ENCODE measurements around the gene SCN4B.

Gene SCN4B

DNA sequence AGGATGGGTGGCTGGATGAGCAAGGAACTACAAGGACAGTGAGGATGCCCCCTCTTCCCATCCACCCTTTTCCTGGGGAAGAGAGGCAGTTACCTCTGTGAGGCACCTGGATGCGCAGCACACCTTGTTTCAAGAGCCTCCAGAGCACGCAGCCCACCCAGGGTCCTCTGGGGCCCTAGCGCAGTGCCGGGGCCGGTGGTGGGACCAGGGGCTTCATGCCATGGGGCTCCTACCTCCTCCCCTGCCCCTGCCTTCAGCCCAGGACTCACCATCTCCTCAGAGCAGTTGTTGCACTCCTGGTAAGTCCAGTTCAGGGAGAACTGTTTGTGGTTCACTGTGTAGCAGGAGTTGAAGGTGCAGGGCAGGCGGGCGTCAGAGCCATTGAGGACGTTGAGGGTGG lies 15.7 kb upstream of the SCN4B start:
- Histone ChIP-seq H3K27ac (ENCODE audit: low read depth, low read length) (no peak overlapping the region), H4K8ac (ENCODE audit: low read depth, low read length) (no peak overlapping the region)
- no CpG with 5 or more reads among the region's 8 CpGs for WGBS (ENCODE audit: extremely low coverage, insufficient coverage, insufficient read length)

GRCh38 chr11:118167906-118168305 lies 15.3 kb upstream of the SCN4B start:
- no CpG with 5 or more reads among the region's 12 CpGs for WGBS (ENCODE audit: extremely low coverage, insufficient coverage, insufficient read length)
- Histone ChIP-seq H3K27ac (ENCODE audit: low read depth, low read length) (no peak overlapping the region), H3K23ac (ENCODE audit: low read length) (no peak overlapping the region), H4K91ac (ENCODE audit: low read depth, low read length) (no peak overlapping the region), H3K4me2 (ENCODE audit: low read length) (no peak overlapping the region), H2BK5ac (ENCODE audit: low read depth, low read length, poor library complexity) (no peak overlapping the region), H3K4ac (ENCODE audit: low read depth, low read length) (no peak overlapping the region), H2AK5ac (ENCODE audit: low read length) (no peak overlapping the region), H3K79me1 (ENCODE audit: low read length) (no peaks in the 10 kb centered on the region), H3K27me3 (ENCODE audit: insufficient read depth, low read length) (no peaks in the 10 kb centered on the region), H4K12ac (ENCODE audit: low read depth, low read length) (no peak overlapping the region), H3K36me3 (ENCODE audit: control insufficient read depth in 1 of 2, insufficient read depth in 2 of 2, low read length in 2 of 2) (no peaks in the 10 kb centered on the region), H4K8ac (ENCODE audit: low read depth, low read length) (no peak overlapping the region), H3K4me1 (ENCODE audit: control insufficient read depth in 1 of 2, insufficient read depth in 2 of 2, low read length in 2 of 2) (no peaks in the 10 kb centered on the region), H2AFZ (ENCODE audit: insufficient read depth, low read length, poor library complexity) (no peak overlapping the region), H3K9ac (ENCODE audit: low read length) (no peak overlapping the region), H3K14ac (ENCODE audit: low read length) (no peak overlapping the region), H3K4me3 (ENCODE audit: low read depth, low read length) (no peak overlapping the region), H3K79me2 (ENCODE audit: control insufficient read depth, insufficient read depth, low read length, poor library complexity) (no peaks in the 10 kb centered on the region), H3K9me3 (ENCODE audit: insufficient read depth, low read depth, low read length) (peaks cover 4% of the 10 kb centered on the region), H2BK120ac (ENCODE audit: insufficient read depth, low read length, poor library complexity) (no peak overlapping the region), H2BK12ac (ENCODE audit: low read length) (no peak overlapping the region), H3K18ac (ENCODE audit: low read length) (no peak overlapping the region)
- DNase-seq = no peak

More for the DNA sequence above, 15.7 kb upstream of the SCN4B start:
- Histone ChIP-seq H3K79me2 (ENCODE audit: control insufficient read depth, insufficient read depth, low read length, poor library complexity) (no peaks in the 10 kb centered on the region), H3K27me3 (ENCODE audit: insufficient read depth, low read length) (no peaks in the 10 kb centered on the region), H2AK5ac (ENCODE audit: low read length) (no peak overlapping the region), H3K9me3 (ENCODE audit: insufficient read depth, low read depth, low read length) (peaks cover 4% of the 10 kb centered on the region), H4K12ac (ENCODE audit: low read depth, low read length) (no peak overlapping the region), H3K4me3 (ENCODE audit: low read depth, low read length) (no peak overlapping the region), H3K4ac (ENCODE audit: low read depth, low read length) (no peak overlapping the region), H2BK12ac (ENCODE audit: low read length) (no peak overlapping the region), H3K36me3 (ENCODE audit: control insufficient read depth in 1 of 2, insufficient read depth in 2 of 2, low read length in 2 of 2) (no peaks in the 10 kb centered on the region), H3K4me2 (ENCODE audit: low read length) (no peak overlapping the region), H3K9ac (ENCODE audit: low read length) (no peak overlapping the region), H3K79me1 (ENCODE audit: low read length) (no peaks in the 10 kb centered on the region), H3K23ac (ENCODE audit: low read length) (no peak overlapping the region), H4K91ac (ENCODE audit: low read depth, low read length) (no peak overlapping the region), H3K4me1 (ENCODE audit: control insufficient read depth in 1 of 2, insufficient read depth in 2 of 2, low read length in 2 of 2) (no peaks in the 10 kb centered on the region), H3K18ac (ENCODE audit: low read length) (no peak overlapping the region), H2BK120ac (ENCODE audit: insufficient read depth, low read length, poor library complexity) (no peak overlapping the region), H2AFZ (ENCODE audit: insufficient read depth, low read length, poor library complexity) (no peak overlapping the region), H2BK5ac (ENCODE audit: low read depth, low read length, poor library complexity) (no peak overlapping the region), H3K14ac (ENCODE audit: low read length) (no peak overlapping the region)
- DNase-seq = no peak

DNA sequence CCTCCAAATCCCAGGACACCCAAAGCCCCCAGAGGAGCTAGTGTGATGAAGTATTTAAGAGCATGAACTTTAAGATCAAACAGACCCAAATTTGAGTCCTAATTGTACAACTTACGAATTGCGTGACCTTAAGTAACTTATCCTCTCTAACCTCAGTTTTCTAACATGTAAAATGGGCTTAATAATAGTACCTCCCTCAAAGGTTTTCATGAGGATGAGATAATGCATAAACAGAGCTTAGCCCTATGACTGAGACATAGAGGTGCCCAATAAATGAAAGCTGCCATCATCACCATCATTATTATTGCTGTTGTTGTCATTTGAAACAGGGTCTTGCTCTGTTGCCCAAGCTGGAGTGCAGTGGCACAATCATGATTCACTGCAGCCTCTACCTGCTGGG lies 14.6 kb upstream of the SCN4B start:
- Histone ChIP-seq H3K4me1 (ENCODE audit: control insufficient read depth in 1 of 2, insufficient read depth in 2 of 2, low read length in 2 of 2) (no peaks in the 10 kb centered on the region), H3K79me2 (ENCODE audit: control insufficient read depth, insufficient read depth, low read length, poor library complexity) (no peaks in the 10 kb centered on the region), H3K23ac (ENCODE audit: low read length) (no peak overlapping the region), H3K4me3 (ENCODE audit: low read depth, low read length) (no peak overlapping the region), H3K14ac (ENCODE audit: low read length) (no peak overlapping the region), H4K91ac (ENCODE audit: low read depth, low read length) (no peak overlapping the region), H3K9me3 (ENCODE audit: insufficient read depth, low read depth, low read length) (peaks cover 4% of the 10 kb centered on the region), H3K79me1 (ENCODE audit: low read length) (no peaks in the 10 kb centered on the region), H3K18ac (ENCODE audit: low read length) (no peak overlapping the region), H3K27ac (ENCODE audit: low read depth, low read length) (no peak overlapping the region), H2BK5ac (ENCODE audit: low read depth, low read length, poor library complexity) (no peak overlapping the region), H3K27me3 (ENCODE audit: insufficient read depth, low read length) (no peaks in the 10 kb centered on the region), H4K12ac (ENCODE audit: low read depth, low read length) (no peak overlapping the region), H3K4ac (ENCODE audit: low read depth, low read length) (no peak overlapping the region), H2AK5ac (ENCODE audit: low read length) (no peak overlapping the region), H2BK12ac (ENCODE audit: low read length) (no peak overlapping the region), H2BK120ac (ENCODE audit: insufficient read depth, low read length, poor library complexity) (no peak overlapping the region), H3K36me3 (ENCODE audit: control insufficient read depth in 1 of 2, insufficient read depth in 2 of 2, low read length in 2 of 2) (no peaks in the 10 kb centered on the region), H3K4me2 (ENCODE audit: low read length) (no peak overlapping the region), H3K9ac (ENCODE audit: low read length) (no peak overlapping the region), H4K8ac (ENCODE audit: low read depth, low read length) (no peak overlapping the region), H2AFZ (ENCODE audit: insufficient read depth, low read length, poor library complexity) (no peak overlapping the region)
- WGBS (ENCODE audit: extremely low coverage, insufficient coverage, insufficient read length) = no CpG with 5 or more reads among the region's 2 CpGs
- no peak for DNase-seq

- no peak overlapping the region for H2BK5ac ChIP-seq (ENCODE audit: low read depth, low read length, poor library complexity)
- H3K4me1 ChIP-seq (ENCODE audit: control insufficient read depth in 1 of 2, insufficient read depth in 2 of 2, low read length in 2 of 2) = no peaks in the 10 kb centered on the region
- H4K91ac ChIP-seq (ENCODE audit: low read depth, low read length) = no peak overlapping the region
- H2AFZ ChIP-seq (ENCODE audit: insufficient read depth, low read length, poor library complexity) = no peak overlapping the region
- no peak overlapping the region for H4K12ac ChIP-seq (ENCODE audit: low read depth, low read length)
- H3K79me2 ChIP-seq (ENCODE audit: control insufficient read depth, insufficient read depth, low read length, poor library complexity) = no peaks in the 10 kb centered on the region
- H2AK5ac ChIP-seq (ENCODE audit: low read length) = no peak overlapping the region
- H3K27me3 ChIP-seq (ENCODE audit: insufficient read depth, low read length) = no peaks in the 10 kb centered on the region
- no peaks in the 10 kb centered on the region for H3K36me3 ChIP-seq (ENCODE audit: control insufficient read depth in 1 of 2, insufficient read depth in 2 of 2, low read length in 2 of 2)
- no peak overlapping the region for H4K8ac ChIP-seq (ENCODE audit: low read depth, low read length)
- H2BK12ac ChIP-seq (ENCODE audit: low read length) = no peak overlapping the region
- no peak overlapping the region for H3K27ac ChIP-seq (ENCODE audit: low read depth, low read length)
- no peak overlapping the region for H3K4ac ChIP-seq (ENCODE audit: low read depth, low read length)
- peaks cover 4% of the 10 kb centered on the region for H3K9me3 ChIP-seq (ENCODE audit: insufficient read depth, low read depth, low read length)
- no peak overlapping the region for H3K4me2 ChIP-seq (ENCODE audit: low read length)
- no peak overlapping the region for H3K4me3 ChIP-seq (ENCODE audit: low read depth, low read length)
- WGBS (ENCODE audit: extremely low coverage, insufficient coverage, insufficient read length) = no CpG with 5 or more reads among the region's 17 CpGs
- no peak overlapping the region for H3K23ac ChIP-seq (ENCODE audit: low read length)
- DNase-seq = no peak
- H3K9ac ChIP-seq (ENCODE audit: low read length) = no peak overlapping the region
- H3K18ac ChIP-seq (ENCODE audit: low read length) = no peak overlapping the region
- H2BK120ac ChIP-seq (ENCODE audit: insufficient read depth, low read length, poor library complexity) = no peak overlapping the region
- no peak overlapping the region for H3K14ac ChIP-seq (ENCODE audit: low read length)
- no peaks in the 10 kb centered on the region for H3K79me1 ChIP-seq (ENCODE audit: low read length)
Measured at GRCh38 chr11:118166641-118167040, 14.0 kb upstream of the SCN4B start.

Data from trophoblast cell (in vitro differentiated cells and primary cell).